GM10248 (cell line): Measurements from ENCODE around the gene LETM1.

Source experiments
- CTCF ChIA-PET: fragments of 300-600 bp; sonication (Branson Sonifier 250); formaldehyde crosslinking; extraction: SDS; loops from one replicate; lab custom pipeline; 2021; ENCODE audit warnings: antibody characterized with exemption; lab: Yijun Ruan, JAX
- POLR2A ChIA-PET: fragments of 350-650 bp; sonication (Branson Sonifier 250); formaldehyde crosslinking; extraction: SDS; loops from one replicate; lab custom pipeline; 2020; ENCODE audit warnings: antibody characterized with exemption; lab: Yijun Ruan, JAX
- DNase-seq: peaks from one replicate; pipeline ENCODE4 v3.0.0; 2012; ENCODE audit errors: extremely low spot score
- TF ChIP-seq, protein P1 (sequence below): IDR thresholded peaks from 2 replicates; pipeline ENCODE4 v1.5.1; 2012; ENCODE audit warnings: mild to moderate bottlenecking, low read depth; ENCODE audit errors: extremely low read depth, missing control alignments, control extremely low read depth

LETM1 gene

DNA sequence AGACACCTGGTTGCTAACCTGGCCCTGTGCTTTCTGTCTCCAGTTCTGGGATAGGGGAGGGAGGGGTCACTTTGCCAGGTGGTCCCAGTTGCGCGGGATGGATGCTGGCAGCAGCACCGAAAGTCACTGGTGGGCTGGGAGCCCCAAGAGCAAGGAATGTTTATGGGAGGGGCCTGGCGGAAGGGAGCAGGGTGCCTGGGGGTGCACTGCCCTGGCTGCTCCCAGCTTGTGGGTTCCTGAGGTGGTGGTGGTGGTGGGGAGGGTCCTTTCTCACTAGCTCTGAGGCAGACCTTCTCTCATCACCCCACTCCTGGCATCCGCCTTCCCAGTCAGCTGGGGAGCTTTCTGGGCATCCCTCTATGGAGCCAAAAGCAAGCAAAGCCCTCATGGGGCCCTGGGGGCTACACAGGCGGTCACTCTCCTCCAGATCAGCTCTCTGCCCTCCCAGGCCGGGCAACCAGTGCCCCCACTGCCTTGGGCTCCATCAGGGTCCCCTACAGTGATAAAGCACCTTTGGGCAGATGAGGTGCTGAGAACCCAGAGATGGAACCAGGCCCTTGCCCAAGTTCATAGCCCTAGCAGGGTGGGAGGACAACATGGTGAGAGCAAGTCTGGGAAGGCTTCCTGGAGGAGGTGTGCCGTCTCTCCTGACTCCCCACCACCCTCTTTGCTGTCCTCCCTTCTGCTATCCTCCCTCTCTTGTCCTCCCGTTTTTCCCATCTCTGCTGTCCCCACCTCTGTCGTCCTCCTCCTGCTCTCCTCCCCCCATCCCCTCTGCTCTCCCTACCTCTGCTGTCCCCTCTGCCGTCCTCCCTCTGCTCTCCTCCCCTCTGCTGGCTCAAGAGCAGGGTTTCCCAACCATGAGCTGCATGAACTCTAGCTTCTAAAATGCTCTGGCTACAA lies 46.9 kb downstream of the LETM1 start:
- TF ChIP-seq, protein P1, sequence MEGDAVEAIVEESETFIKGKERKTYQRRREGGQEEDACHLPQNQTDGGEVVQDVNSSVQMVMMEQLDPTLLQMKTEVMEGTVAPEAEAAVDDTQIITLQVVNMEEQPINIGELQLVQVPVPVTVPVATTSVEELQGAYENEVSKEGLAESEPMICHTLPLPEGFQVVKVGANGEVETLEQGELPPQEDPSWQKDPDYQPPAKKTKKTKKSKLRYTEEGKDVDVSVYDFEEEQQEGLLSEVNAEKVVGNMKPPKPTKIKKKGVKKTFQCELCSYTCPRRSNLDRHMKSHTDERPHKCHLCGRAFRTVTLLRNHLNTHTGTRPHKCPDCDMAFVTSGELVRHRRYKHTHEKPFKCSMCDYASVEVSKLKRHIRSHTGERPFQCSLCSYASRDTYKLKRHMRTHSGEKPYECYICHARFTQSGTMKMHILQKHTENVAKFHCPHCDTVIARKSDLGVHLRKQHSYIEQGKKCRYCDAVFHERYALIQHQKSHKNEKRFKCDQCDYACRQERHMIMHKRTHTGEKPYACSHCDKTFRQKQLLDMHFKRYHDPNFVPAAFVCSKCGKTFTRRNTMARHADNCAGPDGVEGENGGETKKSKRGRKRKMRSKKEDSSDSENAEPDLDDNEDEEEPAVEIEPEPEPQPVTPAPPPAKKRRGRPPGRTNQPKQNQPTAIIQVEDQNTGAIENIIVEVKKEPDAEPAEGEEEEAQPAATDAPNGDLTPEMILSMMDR: no peak
- ChIA-PET CTCF (interaction anchor here (0.6 to 4.2 kb wide), 28 partner anchors 9 to 153 kb away, joined by 3 to 87 read pairs (median 5); no protein-coding TSS in a partner anchor), POLR2A (no interaction called here)
- no peak for DNase-seq

DNA sequence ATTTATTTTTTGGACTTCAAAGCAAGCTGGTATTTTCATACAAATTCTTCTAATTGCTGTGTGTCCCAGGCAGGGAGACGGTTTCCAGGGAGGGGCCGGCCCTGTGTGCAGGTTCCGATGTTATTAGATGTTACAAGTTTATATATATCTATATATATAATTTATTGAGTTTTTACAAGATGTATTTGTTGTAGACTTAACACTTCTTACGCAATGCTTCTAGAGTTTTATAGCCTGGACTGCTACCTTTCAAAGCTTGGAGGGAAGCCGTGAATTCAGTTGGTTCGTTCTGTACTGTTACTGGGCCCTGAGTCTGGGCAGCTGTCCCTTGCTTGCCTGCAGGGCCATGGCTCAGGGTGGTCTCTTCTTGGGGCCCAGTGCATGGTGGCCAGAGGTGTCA lies 47.6 kb downstream of the LETM1 start:
- ChIA-PET POLR2A (no interaction called here), CTCF (interaction anchor here (0.9 to 4.2 kb wide), 22 partner anchors 8 to 154 kb away, joined by 3 to 87 read pairs (median 5); no protein-coding TSS in a partner anchor)
- TF ChIP-seq, protein P1: no peak
- no peak for DNase-seq

DNA sequence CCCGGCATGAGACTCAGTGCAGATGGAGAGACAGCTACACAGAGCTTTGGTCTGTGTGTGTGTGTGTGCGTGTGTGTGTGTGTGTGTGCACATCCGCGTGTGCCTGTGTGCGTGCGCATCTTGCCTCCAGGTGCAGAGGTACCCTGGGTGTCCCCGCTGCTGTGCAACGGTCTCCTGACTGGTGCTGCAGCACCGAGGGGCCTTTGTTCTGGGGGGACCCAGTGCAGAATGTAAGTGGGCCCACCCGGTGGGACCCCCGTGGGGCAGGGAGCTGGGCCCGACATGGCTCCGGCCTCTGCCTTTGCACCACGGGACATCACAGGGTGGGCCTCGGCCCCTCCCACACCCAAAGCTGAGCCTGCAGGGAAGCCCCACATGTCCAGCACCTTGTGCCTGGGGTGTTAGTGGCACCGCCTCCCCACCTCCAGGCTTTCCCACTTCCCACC lies 48.6 kb downstream of the LETM1 start:
- TF ChIP-seq, protein P1: no peak
- no peak for DNase-seq
- POLR2A ChIA-PET: no interaction called here
- CTCF ChIA-PET: interaction anchor here (1.0 to 4.2 kb wide), 4 partner anchors 9 to 92 kb away, joined by 3 to 87 read pairs (median 10); no protein-coding TSS in a partner anchor

DNA sequence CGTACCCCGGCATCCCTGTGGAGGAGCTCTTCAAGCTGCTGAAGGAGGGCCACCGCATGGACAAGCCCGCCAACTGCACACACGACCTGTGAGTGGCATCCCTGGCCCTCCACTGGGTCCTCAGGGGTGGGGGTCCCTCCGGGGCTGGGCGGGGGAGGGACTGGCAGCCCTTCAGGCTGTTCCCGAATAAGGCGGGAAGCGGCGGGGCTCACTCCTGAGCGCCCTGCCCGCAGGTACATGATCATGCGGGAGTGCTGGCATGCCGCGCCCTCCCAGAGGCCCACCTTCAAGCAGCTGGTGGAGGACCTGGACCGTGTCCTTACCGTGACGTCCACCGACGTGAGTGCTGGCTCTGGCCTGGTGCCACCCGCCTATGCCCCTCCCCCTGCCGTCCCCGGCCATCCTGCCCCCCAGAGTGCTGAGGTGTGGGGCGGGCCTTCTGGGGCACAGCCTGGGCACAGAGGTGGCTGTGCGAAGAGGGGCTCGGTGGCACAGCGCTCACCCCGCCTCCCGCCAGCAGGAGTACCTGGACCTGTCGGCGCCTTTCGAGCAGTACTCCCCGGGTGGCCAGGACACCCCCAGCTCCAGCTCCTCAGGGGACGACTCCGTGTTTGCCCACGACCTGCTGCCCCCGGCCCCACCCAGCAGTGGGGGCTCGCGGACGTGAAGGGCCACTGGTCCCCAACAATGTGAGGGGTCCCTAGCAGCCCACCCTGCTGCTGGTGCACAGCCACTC lies 49.2 kb downstream of the LETM1 start:
- POLR2A ChIA-PET: no interaction called here
- no peak for DNase-seq
- TF ChIP-seq, protein P1: no peak
- CTCF ChIA-PET: interaction anchor here (0.8 to 3.2 kb wide), 3 partner anchors 58 to 114 kb away, joined by 3 to 17 read pairs (median 3); no protein-coding TSS in a partner anchor

DNA sequence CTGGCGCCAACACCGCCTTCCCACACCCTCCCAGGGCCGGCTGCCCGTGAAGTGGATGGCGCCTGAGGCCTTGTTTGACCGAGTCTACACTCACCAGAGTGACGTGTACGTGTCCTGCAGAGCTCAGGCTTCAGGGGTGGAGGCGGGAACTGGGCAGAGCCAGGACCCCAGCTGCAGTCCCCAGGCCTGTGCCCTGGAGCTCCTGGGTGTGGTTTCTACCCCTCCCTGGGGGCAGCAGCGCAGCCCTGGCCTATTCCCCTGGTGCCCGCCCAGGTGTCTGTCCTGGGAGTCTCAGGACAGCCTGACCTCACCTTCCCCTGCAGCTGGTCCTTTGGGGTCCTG lies 49.8 kb downstream of the LETM1 start:
- DNase-seq: no peak
- ChIA-PET POLR2A (no interaction called here), CTCF (interaction anchor here (0.8 to 1.1 kb wide), 2 partner anchors 58 to 113 kb away, joined by 3 read pairs; no protein-coding TSS in a partner anchor)
- TF ChIP-seq, protein P1: no peak
